GM12878 (cell line): ENCODE measurements around the gene AGRN. TPM values are rescaled to one million over a fixed set of nuclear protein-coding genes. Genes with fewer than 3 reads are reported as not detected.
A peak's percentile ranks its signal among the peaks of the same experiment; 100 is the strongest.

Experiments
- ATAC-seq: fragments of 200-7000 bp; cut with Tn5 transposase; 3 replicates; pipeline ENCODE4 v1.9.1; 2020; ENCODE audit warnings: mild to moderate bottlenecking, moderate library complexity
- BruUV-seq: library from RNA; stranded (reverse); fragments of 400-500 nt; replicated peaks from 2 replicates; lab custom pipeline; 2021; lab: Mats Ljungman, UMichigan
- CTCF ChIA-PET: fragments of 300-600 bp; sonication (Branson Sonifier 250); formaldehyde crosslinking; extraction: SDS; loops from one replicate; lab custom pipeline; 2021; ENCODE audit warnings: inconsistent platforms; lab: Yijun Ruan, JAX
- POLR2A ChIA-PET: fragments of 350-600 bp; formaldehyde crosslinking; extraction: SDS; loops from one replicate; lab custom pipeline; 2021; ENCODE audit warnings: inconsistent platforms; lab: Charles Lee
- RAD21 ChIA-PET: fragments of 300-600 bp; sonication (Branson Sonifier 250); formaldehyde crosslinking; loops from one replicate; lab custom pipeline; 2023; ENCODE audit warnings: antibody characterized with exemption; ENCODE audit not compliant: unreplicated experiment; lab: Charles Lee
- SMC1A ChIA-PET: fragments of 300-600 bp; sonication (Branson Sonifier 250); formaldehyde crosslinking; loops from one replicate; lab custom pipeline; 2023; ENCODE audit not compliant: unreplicated experiment, uncharacterized antibody; lab: Charles Lee
- DNase-seq: peaks from one replicate; pipeline ENCODE4 v3.0.0-alpha.2; 2011; ENCODE audit warnings: low read depth, low spot score
- FAIRE-seq: peaks from 3 replicates; lab custom pipeline; 2011; peaks lifted over from hg19 to GRCh38; lab: Jason Lieb, UNC
- H2AFZ ChIP-seq: 2 replicates; pipeline ENCODE4 v1.6.0; 2011; ENCODE audit warnings: low read depth, low read length, control low read depth; ENCODE audit not compliant: control insufficient read depth
- H3K27ac ChIP-seq: 2 replicates; pipeline ENCODE4 v1.5.1; 2011; ENCODE audit warnings: control low read depth; ENCODE audit not compliant: control insufficient read depth, insufficient read depth
- H3K27me3 ChIP-seq, 2 experiments: replicated peaks in 1 of 2; 2 replicates each; pipeline versions ENCODE4 v1.6.0 to v1.6.1; 2011; ENCODE audit warnings: low read length in 1 of 2; ENCODE audit not compliant: control insufficient read depth in 2 of 2, insufficient read depth in 2 of 2
- H3K36me3 ChIP-seq, 2 experiments: 2 replicates each; pipeline ENCODE4 v1.5.1; 2011; ENCODE audit warnings: low read length in 1 of 2; ENCODE audit not compliant: control insufficient read depth in 2 of 2, insufficient read depth in 2 of 2
- H3K4me1 ChIP-seq: 2 replicates; pipeline ENCODE4 v1.6.1; 2011; ENCODE audit warnings: mild to moderate bottlenecking, low read length, moderate library complexity, mixed read lengths; ENCODE audit not compliant: control insufficient read depth, insufficient read depth
- H3K4me2 ChIP-seq: 2 replicates; pipeline ENCODE4 v1.6.0; 2011; ENCODE audit warnings: control low read depth; ENCODE audit not compliant: control insufficient read depth, insufficient read depth
- H3K4me3 ChIP-seq: fragments of 200-600 bp; sonication (generic); 2 replicates; pipeline ENCODE4 v1.5.1; 2016
- H3K79me2 ChIP-seq: 2 replicates; pipeline ENCODE4 v1.6.0; 2011; ENCODE audit warnings: low read length; ENCODE audit not compliant: control insufficient read depth, insufficient read depth
- H3K9ac ChIP-seq: 2 replicates; pipeline ENCODE4 v1.8.0; 2011; ENCODE audit warnings: low read length, control low read depth, mixed read lengths; ENCODE audit not compliant: control insufficient read depth, insufficient read depth
- H3K9me3 ChIP-seq: replicated peaks from 3 replicates; pipeline ENCODE4 v1.5.1; 2011; ENCODE audit warnings: mild to moderate bottlenecking, low read length; ENCODE audit not compliant: control insufficient read depth, insufficient read depth
- H4K20me1 ChIP-seq: 2 replicates; pipeline ENCODE4 v1.6.0; 2011; ENCODE audit not compliant: control insufficient read depth, insufficient read depth
- JUND ChIP-seq: IDR thresholded peaks from 2 replicates; pipeline ENCODE4 v1.6.1; 2012; ENCODE audit warnings: low read depth, mild to moderate bottlenecking, low read length, improper control_type of control experiment, moderate library complexity
- MXI1 ChIP-seq: fragments of 150-350 bp; IDR thresholded peaks from 2 replicates; pipeline ENCODE4 v1.6.1; 2011; ENCODE audit warnings: low read depth, mild to moderate bottlenecking, inconsistent platforms, low read length, improper control_type of control experiment
- POU2F2 ChIP-seq: IDR thresholded peaks from 3 replicates; pipeline ENCODE4 v1.6.1; 2011; ENCODE audit warnings: low read depth, mild to moderate bottlenecking, low read length, borderline replicate concordance
- WGBS: methylation state at CpG from one replicate; pipeline ENCODE4 v1.1.6; 2016; ENCODE audit warnings: low lambda C conversion rate; ENCODE audit not compliant: insufficient replicate concordance, insufficient coverage; ENCODE audit errors: missing lambda C conversion rate; 5-methylcytosine and 5-hydroxymethylcytosine counted together
- in situ Hi-C: fragments of 300-500 bp; cut with MboI; formaldehyde crosslinking; loops from 9 replicates; pipeline ENCODE4 v1.14.3; 2018; ENCODE audit warnings: mixed read lengths
- intact Hi-C: fragments of 100-400 bp; cut with micrococcal nuclease; formaldehyde crosslinking; loops from one replicate; pipeline ENCODE4 v1.14.2; 2022; ENCODE audit not compliant: unreplicated experiment
- polyA plus RNA-seq, 11 experiments: library from polyadenylated mRNA; depleted of rRNA in 4 of 11; unstranded in 6 of 11; stranded (reverse) in 5 of 11; fragments of >200 nt; fragmentation: Nextera tagmentation in 4 of 11; fragmentation: Illumina TruSeq in 1 of 11; extraction: Ambion mirVana in 4 of 11; extraction: Trizol in 1 of 11; gene quantifications; 1 replicate in 1 of 11; 2 replicates in 10 of 11; pipeline versions ENCODE4 v1.2.1 to v1.2.3, GENCODE V29; 2011 to 2016; ENCODE audit warnings: inconsistent platforms in 2 of 11, missing spikeins in 2 of 11, low read depth in 1 of 11
- total RNA-seq, 4 experiments: library from RNA; depleted of rRNA in 3 of 4; stranded (reverse); fragments of >200 nt in 3 of 4; fragmentation: Illumina TruSeq in 1 of 4; extraction: Trizol in 1 of 4; gene quantifications; 2 replicates each; pipeline versions ENCODE4 v1.2.1 to v1.2.3, GENCODE V29; 2013 to 2021
- TF ChIP-seq, protein P1 (sequence below): fragments of 450-650 bp; formaldehyde crosslinking; IDR thresholded peaks from 2 replicates; pipeline ENCODE4 v1.5.0; 2022; ENCODE audit warnings: mild to moderate bottlenecking, missing genetic modification characterization
- TF ChIP-seq, protein P2 (sequence below): fragments of 450-650 bp; IDR thresholded peaks from 2 replicates; pipeline ENCODE4 v1.6.1; 2017; ENCODE audit warnings: mild to moderate bottlenecking

AGRN gene
- total and polyA plus RNA-seq, 10 of the 15 experiments (the other 5 are each of a cell fraction or from before 2014, with no cell fraction given), result 0.02 to 41.8 (median 4.1) TPM

DNA sequence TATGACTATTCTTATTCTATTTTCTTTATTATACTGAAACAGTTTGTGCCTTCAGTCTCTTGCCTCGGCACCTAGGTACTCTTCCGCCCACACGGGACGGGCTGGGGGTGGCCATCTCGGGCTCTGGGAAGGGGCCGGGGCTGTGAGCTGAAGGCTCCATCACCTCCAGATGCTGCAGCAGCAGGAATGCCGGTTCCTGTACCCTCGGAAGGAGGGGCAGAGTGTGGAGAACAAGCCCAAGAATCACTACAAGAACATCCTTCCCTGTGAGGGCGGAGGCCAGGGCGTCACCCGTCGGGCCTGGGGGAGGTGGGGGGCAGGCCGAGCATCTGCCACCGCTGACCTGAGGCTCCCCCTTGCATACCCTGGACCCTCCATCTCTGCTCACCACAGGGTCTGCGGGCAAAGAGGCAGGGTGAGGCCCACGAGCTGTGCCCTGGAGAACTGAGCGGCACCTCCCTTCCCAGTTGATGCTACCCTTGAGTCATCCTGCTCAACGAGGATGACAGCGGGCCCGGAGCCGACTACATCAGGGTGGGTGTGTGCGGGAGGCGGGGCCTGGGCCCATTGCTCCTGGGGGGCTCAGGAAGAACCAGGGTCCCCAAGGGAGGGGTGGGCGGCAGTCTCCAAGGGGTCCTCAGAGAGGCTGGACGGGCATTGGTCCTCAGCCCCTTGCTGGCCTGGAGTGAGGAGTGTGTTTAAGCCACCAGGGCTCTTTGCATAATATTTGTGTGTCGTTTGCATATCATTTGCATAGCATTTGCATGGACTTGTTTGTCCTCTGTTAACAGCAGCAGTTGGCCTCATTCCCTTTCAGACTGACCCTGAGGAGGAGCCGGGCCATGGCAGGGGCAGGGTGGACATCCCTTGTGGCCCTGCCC is 46.7 kb downstream of the AGRN start:
- DNase-seq (no peak), ATAC-seq (no peak), FAIRE-seq (no peak)
- Histone ChIP-seq H3K79me2 (no peaks in the 10 kb centered on the region), H3K9ac (no peak overlapping the region), H3K9me3 (no peaks in the 10 kb centered on the region), H3K27ac (no peak overlapping the region), H3K4me2 (no peak overlapping the region), H3K4me1 (peaks cover 29% of the 10 kb centered on the region), H4K20me1 (no peaks in the 10 kb centered on the region), H3K27me3 (no peaks in the 10 kb centered on the region), H2AFZ (no peak overlapping the region), H3K4me3 (no peak overlapping the region), H3K36me3 (no peaks in the 10 kb centered on the region)
- intact Hi-C loops, result loop anchor here (10.0 kb wide), 1 partner anchor 162 kb away; no protein-coding TSS in a partner anchor
- BruUV-seq, result no TSS peak
- ChIA-PET CTCF (interaction anchor here (5.7 to 8.7 kb wide), 2 partner anchors 34 to 82 kb away, joined by 71 to 83 read pairs; no protein-coding TSS in a partner anchor), RAD21 (no interaction called here), POLR2A (interaction anchor here (1.1 kb wide), 1 partner anchor 56 kb away, joined by 4 read pairs; no protein-coding TSS in a partner anchor), SMC1A (interaction anchor here (1.7 kb wide), 1 partner anchor 81 kb away, joined by 4 read pairs; no protein-coding TSS in a partner anchor)
- 47% methylated on average over 27 of the region's 27 CpGs for WGBS
- peak; percentile 96; the same call in 2 of the 3 replicates for TF ChIP-seq POU2F2
- no peak for TF ChIP-seq JUND
- in situ Hi-C loops, result no loop called here

DNA sequence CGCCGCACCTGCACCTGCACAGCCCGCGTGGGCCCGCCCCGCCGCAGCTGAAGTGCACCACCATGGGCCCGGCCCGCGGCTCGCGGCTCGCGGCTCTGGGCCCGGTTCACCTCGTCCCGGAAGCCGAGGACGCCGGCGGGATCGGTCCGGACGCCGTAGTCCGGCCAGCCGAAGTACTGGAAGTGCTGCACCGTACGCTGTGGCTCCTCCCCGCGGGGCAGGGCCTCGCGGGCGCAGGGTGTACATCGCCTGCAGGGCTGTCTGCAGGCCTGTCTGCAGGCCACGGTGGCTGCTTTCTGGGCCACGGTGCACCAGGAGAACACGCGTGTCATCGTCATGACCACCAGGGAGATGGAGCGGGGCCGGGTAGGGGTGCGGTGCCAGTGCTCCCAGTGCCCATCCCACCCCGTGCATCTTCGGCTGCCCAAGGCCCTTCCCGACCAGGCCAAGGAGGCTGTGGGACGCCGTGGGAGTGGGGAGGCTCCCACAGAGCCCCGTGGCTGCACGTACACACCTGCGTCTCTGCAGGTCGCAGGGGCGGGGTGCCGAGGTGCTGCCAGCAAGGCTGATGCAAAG is 47.5 kb downstream of the AGRN start:
- TF ChIP-seq, protein P1, sequence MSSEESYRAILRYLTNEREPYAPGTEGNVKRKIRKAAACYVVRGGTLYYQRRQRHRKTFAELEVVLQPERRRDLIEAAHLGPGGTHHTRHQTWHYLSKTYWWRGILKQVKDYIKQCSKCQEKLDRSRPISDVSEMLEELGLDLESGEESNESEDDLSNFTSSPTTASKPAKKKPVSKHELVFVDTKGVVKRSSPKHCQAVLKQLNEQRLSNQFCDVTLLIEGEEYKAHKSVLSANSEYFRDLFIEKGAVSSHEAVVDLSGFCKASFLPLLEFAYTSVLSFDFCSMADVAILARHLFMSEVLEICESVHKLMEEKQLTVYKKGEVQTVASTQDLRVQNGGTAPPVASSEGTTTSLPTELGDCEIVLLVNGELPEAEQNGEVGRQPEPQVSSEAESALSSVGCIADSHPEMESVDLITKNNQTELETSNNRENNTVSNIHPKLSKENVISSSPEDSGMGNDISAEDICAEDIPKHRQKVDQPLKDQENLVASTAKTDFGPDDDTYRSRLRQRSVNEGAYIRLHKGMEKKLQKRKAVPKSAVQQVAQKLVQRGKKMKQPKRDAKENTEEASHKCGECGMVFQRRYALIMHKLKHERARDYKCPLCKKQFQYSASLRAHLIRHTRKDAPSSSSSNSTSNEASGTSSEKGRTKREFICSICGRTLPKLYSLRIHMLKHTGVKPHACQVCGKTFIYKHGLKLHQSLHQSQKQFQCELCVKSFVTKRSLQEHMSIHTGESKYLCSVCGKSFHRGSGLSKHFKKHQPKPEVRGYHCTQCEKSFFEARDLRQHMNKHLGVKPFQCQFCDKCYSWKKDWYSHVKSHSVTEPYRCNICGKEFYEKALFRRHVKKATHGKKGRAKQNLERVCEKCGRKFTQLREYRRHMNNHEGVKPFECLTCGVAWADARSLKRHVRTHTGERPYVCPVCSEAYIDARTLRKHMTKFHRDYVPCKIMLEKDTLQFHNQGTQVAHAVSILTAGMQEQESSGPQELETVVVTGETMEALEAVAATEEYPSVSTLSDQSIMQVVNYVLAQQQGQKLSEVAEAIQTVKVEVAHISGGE (CRISPR knock-in tag), result no peak
- TF ChIP-seq, protein P2, sequence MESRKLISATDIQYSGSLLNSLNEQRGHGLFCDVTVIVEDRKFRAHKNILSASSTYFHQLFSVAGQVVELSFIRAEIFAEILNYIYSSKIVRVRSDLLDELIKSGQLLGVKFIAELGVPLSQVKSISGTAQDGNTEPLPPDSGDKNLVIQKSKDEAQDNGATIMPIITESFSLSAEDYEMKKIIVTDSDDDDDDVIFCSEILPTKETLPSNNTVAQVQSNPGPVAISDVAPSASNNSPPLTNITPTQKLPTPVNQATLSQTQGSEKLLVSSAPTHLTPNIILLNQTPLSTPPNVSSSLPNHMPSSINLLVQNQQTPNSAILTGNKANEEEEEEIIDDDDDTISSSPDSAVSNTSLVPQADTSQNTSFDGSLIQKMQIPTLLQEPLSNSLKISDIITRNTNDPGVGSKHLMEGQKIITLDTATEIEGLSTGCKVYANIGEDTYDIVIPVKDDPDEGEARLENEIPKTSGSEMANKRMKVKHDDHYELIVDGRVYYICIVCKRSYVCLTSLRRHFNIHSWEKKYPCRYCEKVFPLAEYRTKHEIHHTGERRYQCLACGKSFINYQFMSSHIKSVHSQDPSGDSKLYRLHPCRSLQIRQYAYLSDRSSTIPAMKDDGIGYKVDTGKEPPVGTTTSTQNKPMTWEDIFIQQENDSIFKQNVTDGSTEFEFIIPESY, result peak; percentile 31; the same call in 1 of the 2 replicates
- TF ChIP-seq MXI1, result no peak
- in situ Hi-C loops, result no loop called here
- no peak for FAIRE-seq
- Histone ChIP-seq H3K79me2 (no peaks in the 10 kb centered on the region), H3K27ac (no peak overlapping the region), H4K20me1 (no peaks in the 10 kb centered on the region), H3K9me3 (no peaks in the 10 kb centered on the region), H3K27me3 (no peaks in the 10 kb centered on the region), H3K4me2 (no peak overlapping the region), H3K4me1 (peaks cover 29% of the 10 kb centered on the region), H3K36me3 (no peaks in the 10 kb centered on the region), H2AFZ (no peak overlapping the region), H3K9ac (no peak overlapping the region), H3K4me3 (no peak overlapping the region)
- ChIA-PET POLR2A (no interaction called here), RAD21 (no interaction called here), SMC1A (no interaction called here), CTCF (no interaction called here)
- BruUV-seq, result no TSS peak
- no peak for ATAC-seq
- DNase-seq, result no peak
- WGBS, result 97% methylated on average over 54 of the region's 54 CpGs
- intact Hi-C loops, result loop anchor here (10.0 kb wide), 1 partner anchor 163 kb away; no protein-coding TSS in a partner anchor
